ENCODE results near the gene SYP.

GRCh38 chrX:49163555-49164419 lies 36.2 kb downstream of the SYP start:
- TF ChIP-seq PAX5 (IDR thresholded peaks at IDR 0.05; ENCODE audit: insufficient read depth, low read length, severe bottlenecking), result no peak
- TF ChIP-seq POLR2A (IDR thresholded peaks at IDR 0.05; ENCODE audit: low read depth, low read length), result no peak
- TF ChIP-seq POLR2AphosphoS5 (IDR thresholded peaks at IDR 0.05; ENCODE audit: low read depth, low read length), result no peak
- TF ChIP-seq TAF1 (IDR thresholded peaks at IDR 0.05; ENCODE audit: low read depth, low read length), result no peak
